ENCODE measurements around the gene RPLP2. TPM values are rescaled to one million over a fixed set of nuclear protein-coding genes. Genes with fewer than 3 reads are reported as not detected.

Gene RPLP2
- total RNA-seq, 1 experiment from 2014 or later: 3,468 TPM

DNA sequence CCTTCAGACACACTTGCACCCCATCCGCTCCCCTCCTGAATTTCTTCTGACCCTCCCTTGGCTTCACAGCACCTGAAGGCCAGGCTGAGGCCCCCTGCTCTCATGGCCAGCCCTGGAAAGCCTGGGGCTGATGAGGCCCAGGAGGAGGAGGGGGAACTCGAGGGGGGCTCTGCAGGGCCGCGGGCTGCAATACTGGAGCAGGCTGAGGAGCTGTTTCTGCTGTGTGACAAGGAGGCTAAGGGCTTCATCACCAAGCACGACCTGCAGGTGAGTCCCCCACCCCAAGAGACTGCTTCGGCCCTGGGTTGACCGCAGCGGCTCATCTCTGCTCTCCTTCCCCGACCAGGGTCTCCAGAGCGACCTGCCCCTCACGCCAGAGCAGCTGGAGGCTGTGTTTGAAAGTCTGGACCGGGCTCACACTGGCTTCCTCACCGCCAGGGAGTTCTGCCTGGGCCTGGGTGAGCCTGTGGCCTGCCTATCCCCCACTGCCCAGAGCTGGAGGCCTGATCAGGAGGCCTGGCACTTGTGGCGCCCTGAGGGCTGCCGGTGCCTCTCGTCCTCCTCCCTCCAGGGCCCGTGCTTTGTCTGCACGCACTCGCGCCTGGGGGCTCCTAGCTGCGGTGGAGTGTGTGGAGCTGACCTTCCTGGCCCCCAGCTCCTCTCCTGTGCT is 18.9 kb downstream of the RPLP2 start:
- Histone ChIP-seq H3K9me3 (ENCODE audit: control insufficient read depth, insufficient read depth, low read depth, low read length) (no peaks in the 10 kb centered on the region), H3K4me1 (ENCODE audit: control insufficient read depth, insufficient read depth, low read length) (peaks cover 57% of the 10 kb centered on the region), H3K36me3 (ENCODE audit: control insufficient read depth, insufficient read depth, low read length) (0 out of 2 replicates have a peak, but pooled peaks cover 2% of the 10 kb centered on the region), H3K4me3 (ENCODE audit: low read depth in 2 of 2, low read length in 2 of 2) (peak overlapping the region; percentile 78 to 82), H3K27ac (ENCODE audit: low read length) (peak overlapping the region; percentile 92), H3K27me3 (ENCODE audit: control insufficient read depth, insufficient read depth, low read length) (no peaks in the 10 kb centered on the region)
- no peak for DNase-seq (ENCODE audit: low read depth, low spot score)
- BruUV-seq (replicated peaks): no TSS peak
- ChIA-PET CTCF (interaction anchor here (1.2 kb wide), 1 partner anchor 18 kb away, joined by 6 read pairs; no protein-coding TSS in a partner anchor), POLR2A (interaction anchor here (0.5 to 1.9 kb wide), 3 partner anchors 9 to 70 kb away, joined by 3 to 11 read pairs (median 3); partner anchors contain the start of gene PNPLA2)
- intact Hi-C loops (cut with micrococcal nuclease; ENCODE audit: unreplicated experiment): no loop called here
- TF ChIP-seq, protein P1, sequence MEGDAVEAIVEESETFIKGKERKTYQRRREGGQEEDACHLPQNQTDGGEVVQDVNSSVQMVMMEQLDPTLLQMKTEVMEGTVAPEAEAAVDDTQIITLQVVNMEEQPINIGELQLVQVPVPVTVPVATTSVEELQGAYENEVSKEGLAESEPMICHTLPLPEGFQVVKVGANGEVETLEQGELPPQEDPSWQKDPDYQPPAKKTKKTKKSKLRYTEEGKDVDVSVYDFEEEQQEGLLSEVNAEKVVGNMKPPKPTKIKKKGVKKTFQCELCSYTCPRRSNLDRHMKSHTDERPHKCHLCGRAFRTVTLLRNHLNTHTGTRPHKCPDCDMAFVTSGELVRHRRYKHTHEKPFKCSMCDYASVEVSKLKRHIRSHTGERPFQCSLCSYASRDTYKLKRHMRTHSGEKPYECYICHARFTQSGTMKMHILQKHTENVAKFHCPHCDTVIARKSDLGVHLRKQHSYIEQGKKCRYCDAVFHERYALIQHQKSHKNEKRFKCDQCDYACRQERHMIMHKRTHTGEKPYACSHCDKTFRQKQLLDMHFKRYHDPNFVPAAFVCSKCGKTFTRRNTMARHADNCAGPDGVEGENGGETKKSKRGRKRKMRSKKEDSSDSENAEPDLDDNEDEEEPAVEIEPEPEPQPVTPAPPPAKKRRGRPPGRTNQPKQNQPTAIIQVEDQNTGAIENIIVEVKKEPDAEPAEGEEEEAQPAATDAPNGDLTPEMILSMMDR (IDR thresholded peaks at IDR 0.05): no peak
- TF ChIP-seq SIN3A (IDR thresholded peaks at IDR 0.05; ENCODE audit: borderline replicate concordance, insufficient read depth, low read depth, low read length): no peak
- TF ChIP-seq REST (IDR thresholded peaks at IDR 0.05; ENCODE audit: insufficient read depth in 1 of 2, low read depth in 2 of 2, low read length in 1 of 2): no peak
- no peak for TF ChIP-seq TCF7L2 (IDR thresholded peaks at IDR 0.05; ENCODE audit: low read depth, low read length)
- TF ChIP-seq POLR2AphosphoS5 (IDR thresholded peaks at IDR 0.05; ENCODE audit: low read depth, low read length): no peak
- in situ Hi-C loops (cut with HindIII; ENCODE audit: low pct_unique_long_range_greater_than_20kb, low sequenced_read_pairs): no loop called here
- peak; percentile 1; the same call in 1 of the 2 replicates for ATAC-seq

- H3K27ac ChIP-seq (ENCODE audit: low read length): peak overlapping the region; percentile 92
- peaks cover 58% of the 10 kb centered on the region for H3K4me1 ChIP-seq (ENCODE audit: control insufficient read depth, insufficient read depth, low read length)
- intact Hi-C loops (cut with micrococcal nuclease; ENCODE audit: unreplicated experiment): no loop called here
- no peaks in the 10 kb centered on the region for H3K36me3 ChIP-seq (ENCODE audit: control insufficient read depth, insufficient read depth, low read length)
- no peaks in the 10 kb centered on the region for H3K9me3 ChIP-seq (ENCODE audit: control insufficient read depth, insufficient read depth, low read depth, low read length)
- no TSS peak for BruUV-seq (replicated peaks)
- TF ChIP-seq POLR2AphosphoS5 (IDR thresholded peaks at IDR 0.05; ENCODE audit: low read depth, low read length): no peak; the same call in 1 of the 2 replicates
- 0 out of 2 replicates have a peak, but pooled peaks have one; percentile 48 for TF ChIP-seq SIN3A (IDR thresholded peaks at IDR 0.05; ENCODE audit: borderline replicate concordance, insufficient read depth, low read depth, low read length)
- no peak for TF ChIP-seq TCF7L2 (IDR thresholded peaks at IDR 0.05; ENCODE audit: low read depth, low read length)
- no peak for TF ChIP-seq REST (IDR thresholded peaks at IDR 0.05; ENCODE audit: insufficient read depth in 1 of 2, low read depth in 2 of 2, low read length in 1 of 2)
- TF ChIP-seq, protein P1 (IDR thresholded peaks at IDR 0.05): no peak
- H3K27me3 ChIP-seq (ENCODE audit: control insufficient read depth, insufficient read depth, low read length): no peaks in the 10 kb centered on the region
- peak overlapping the region; percentile 78 to 82 for H3K4me3 ChIP-seq (ENCODE audit: low read depth in 2 of 2, low read length in 2 of 2)
- ChIA-PET POLR2A (interaction anchor here (1.9 to 2.5 kb wide), 2 partner anchors 10 to 13 kb away, joined by 8 to 11 read pairs; partner anchors contain the start of gene PNPLA2), CTCF (interaction anchor here (0.8 kb wide), 1 partner anchor 8 kb away, joined by 4 read pairs; no protein-coding TSS in a partner anchor)
- DNase-seq (ENCODE audit: low read depth, low spot score) (no peak), ATAC-seq (peak; percentile 7; the same call in 1 of the 2 replicates)
- in situ Hi-C loops (cut with HindIII; ENCODE audit: low pct_unique_long_range_greater_than_20kb, low sequenced_read_pairs): no loop called here
Observed at GRCh38 chr11:829176-829846, 19.5 kb downstream of the RPLP2 start.
